ENCODE results near the gene AGPS.

DNA sequence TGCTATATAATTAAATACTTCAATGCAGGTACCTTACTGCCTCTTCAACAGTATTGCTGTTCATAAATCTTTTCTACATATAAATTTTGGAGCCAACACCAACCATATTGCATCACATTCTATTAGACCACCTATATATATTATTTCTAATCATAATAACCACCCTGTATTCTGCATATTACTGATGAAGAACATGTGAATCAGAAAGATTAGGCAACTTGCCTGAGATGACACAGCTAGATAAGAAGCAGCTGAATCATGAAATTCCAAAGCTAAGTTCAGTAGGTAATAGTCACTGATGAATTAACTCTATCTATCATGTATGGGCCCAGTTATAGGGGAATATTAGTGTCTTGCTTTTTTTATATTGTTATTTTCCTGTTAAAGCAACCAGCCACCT is 161.8 kb downstream of the AGPS start:
- TF ChIP-seq EZH2 (IDR thresholded peaks at IDR 0.05) (no peak), POLR2AphosphoS5 (IDR thresholded peaks at IDR 0.05; ENCODE audit: borderline replicate concordance, low read depth, low read length) (no peak), FOXP2 (optimal IDR thresholded peaks at IDR 0.05; ENCODE audit: control extremely low read depth, extremely low read length, insufficient read depth) (no peak)
